ENCODE measurements around the gene LRRC71. TPM values are rescaled to one million over a fixed set of nuclear protein-coding genes. Genes with fewer than 3 reads are reported as not detected.

LRRC71 gene
- total and polyA plus RNA-seq, 2 of the 4 experiments (the other 2 are of a cell fraction) = 0.50 TPM; not detected in 1

DNA sequence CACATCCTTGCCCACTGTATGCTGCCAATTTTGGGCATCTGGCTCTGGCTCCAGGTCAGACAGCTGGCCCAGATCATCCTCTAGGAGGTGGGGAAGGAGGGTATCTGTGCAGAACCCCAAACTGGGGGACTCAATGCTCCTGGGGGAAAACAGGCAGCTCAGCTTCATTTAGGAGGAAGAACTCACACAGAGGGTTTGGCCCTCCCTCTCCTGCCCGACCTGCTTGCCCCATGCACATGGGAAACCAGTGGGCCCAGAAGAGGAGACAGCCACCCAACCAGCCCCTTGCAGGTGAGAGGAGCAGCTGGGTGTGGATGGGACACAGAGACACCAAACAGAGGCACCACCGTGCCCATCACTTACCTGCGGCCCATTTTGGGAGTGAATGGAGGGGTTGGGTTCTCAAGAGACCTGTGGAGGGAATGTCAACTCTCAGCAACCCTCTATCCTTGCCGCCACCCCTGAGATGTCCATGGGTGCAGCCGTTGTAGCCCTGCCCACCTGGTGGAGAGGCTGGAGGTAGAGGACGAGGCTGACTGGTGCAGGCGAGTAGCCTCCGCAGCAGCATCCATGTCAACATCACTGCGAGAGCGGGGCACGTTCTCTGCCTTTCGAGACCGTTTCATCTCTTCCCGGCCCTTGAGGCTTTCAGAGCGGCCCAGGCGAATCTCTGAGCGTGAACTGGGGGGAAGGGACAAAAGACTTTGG, 27.5 kb downstream of the LRRC71 start:
- Histone ChIP-seq H3K9me1 (ENCODE audit: insufficient read depth, low read length) (peaks cover 23% of the 10 kb centered on the region), H2BK120ac (ENCODE audit: low read depth, low read length) (no peak overlapping the region), H3K4me1 (ENCODE audit: control insufficient read depth, insufficient read depth, low read length) (no peaks in the 10 kb centered on the region), H3K27me3 (ENCODE audit: control insufficient read depth, insufficient read depth, low read length) (no peaks in the 10 kb centered on the region), H2BK15ac (ENCODE audit: low read depth, low read length) (no peak overlapping the region), H2AK5ac (ENCODE audit: low read depth, low read length) (no peak overlapping the region), H3K18ac (ENCODE audit: low read depth, low read length) (no peak overlapping the region), H4K5ac (ENCODE audit: low read depth, low read length) (no peak overlapping the region), H2BK5ac (ENCODE audit: low read depth, low read length, poor library complexity, severe bottlenecking) (no peak overlapping the region), H3K14ac (replicated peaks; ENCODE audit: low read depth, low read length) (no peak overlapping the region), H3K79me1 (ENCODE audit: low read depth in 1 of 2, low read length in 2 of 2) (no peaks in the 10 kb centered on the region), H3K23ac (ENCODE audit: low read depth, low read length) (no peak overlapping the region), H2AFZ (replicated peaks; ENCODE audit: low read length, poor library complexity) (no peak overlapping the region), H4K8ac (ENCODE audit: low read depth in 2 of 2, low read length in 2 of 2) (no peak overlapping the region), H4K91ac (ENCODE audit: insufficient read depth, low read depth, low read length) (no peak overlapping the region), H3K56ac (ENCODE audit: extremely low read depth, insufficient read depth, low read length) (no peak overlapping the region), H2BK20ac (ENCODE audit: low read depth, low read length) (no peak overlapping the region), H2AK9ac (replicated peaks; ENCODE audit: low read depth, low read length, poor library complexity) (no peak overlapping the region), H4K20me1 (ENCODE audit: insufficient read depth, low read length) (no peaks in the 10 kb centered on the region; the same call in 1 of the 2 replicates), H3K9me3 (ENCODE audit: control insufficient read depth, insufficient read depth, low read length) (no peaks in the 10 kb centered on the region), H3K27ac (ENCODE audit: insufficient read depth, low read length) (no peak overlapping the region), H3K4me3 (ENCODE audit: insufficient read depth, low read depth, low read length) (no peak overlapping the region), H3K4me2 (ENCODE audit: low read depth, low read length) (no peak overlapping the region), H3K9ac (ENCODE audit: low read depth, low read length) (no peak overlapping the region), H3K4ac (ENCODE audit: low read depth, low read length) (no peak overlapping the region), H3K36me3 (ENCODE audit: control insufficient read depth, insufficient read depth, low read length) (peaks cover 69% of the 10 kb centered on the region)
- CTCF ChIA-PET = interaction anchor here (0.6 to 1.1 kb wide), 3 partner anchors 10 to 127 kb away, joined by 3 read pairs; no protein-coding TSS in a partner anchor
- TF ChIP-seq, protein P1, sequence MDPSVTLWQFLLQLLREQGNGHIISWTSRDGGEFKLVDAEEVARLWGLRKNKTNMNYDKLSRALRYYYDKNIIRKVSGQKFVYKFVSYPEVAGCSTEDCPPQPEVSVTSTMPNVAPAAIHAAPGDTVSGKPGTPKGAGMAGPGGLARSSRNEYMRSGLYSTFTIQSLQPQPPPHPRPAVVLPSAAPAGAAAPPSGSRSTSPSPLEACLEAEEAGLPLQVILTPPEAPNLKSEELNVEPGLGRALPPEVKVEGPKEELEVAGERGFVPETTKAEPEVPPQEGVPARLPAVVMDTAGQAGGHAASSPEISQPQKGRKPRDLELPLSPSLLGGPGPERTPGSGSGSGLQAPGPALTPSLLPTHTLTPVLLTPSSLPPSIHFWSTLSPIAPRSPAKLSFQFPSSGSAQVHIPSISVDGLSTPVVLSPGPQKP (IDR thresholded peaks at IDR 0.05; ENCODE audit: borderline replicate concordance, low read depth, low read length) = no peak
- TF ChIP-seq, protein P2, sequence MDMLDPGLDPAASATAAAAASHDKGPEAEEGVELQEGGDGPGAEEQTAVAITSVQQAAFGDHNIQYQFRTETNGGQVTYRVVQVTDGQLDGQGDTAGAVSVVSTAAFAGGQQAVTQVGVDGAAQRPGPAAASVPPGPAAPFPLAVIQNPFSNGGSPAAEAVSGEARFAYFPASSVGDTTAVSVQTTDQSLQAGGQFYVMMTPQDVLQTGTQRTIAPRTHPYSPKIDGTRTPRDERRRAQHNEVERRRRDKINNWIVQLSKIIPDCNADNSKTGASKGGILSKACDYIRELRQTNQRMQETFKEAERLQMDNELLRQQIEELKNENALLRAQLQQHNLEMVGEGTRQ (IDR thresholded peaks at IDR 0.05; ENCODE audit: low read depth, low read length) = no peak
- TF ChIP-seq CEBPB (IDR thresholded peaks at IDR 0.05; ENCODE audit: low read depth, low read length) (no peak), MXI1 (IDR thresholded peaks at IDR 0.05; ENCODE audit: borderline replicate concordance, low read depth, low read length) (no peak), NFE2L2 (IDR thresholded peaks at IDR 0.05; ENCODE audit: low read depth, low read length) (no peak), MAZ (IDR thresholded peaks at IDR 0.05; ENCODE audit: borderline replicate concordance, low read depth, low read length) (no peak), CHD1 (IDR thresholded peaks at IDR 0.05; ENCODE audit: low read depth, low read length) (no peak), BHLHE40 (IDR thresholded peaks at IDR 0.05; ENCODE audit: low read depth, low read length) (no peak), FOS (IDR thresholded peaks at IDR 0.05; ENCODE audit: low read depth, low read length) (no peak), SMC3 (IDR thresholded peaks at IDR 0.05; ENCODE audit: low read depth, low read length) (no peak), POLR2A (IDR thresholded peaks at IDR 0.05; ENCODE audit: low read depth, low read length) (no peak), RAD21 (IDR thresholded peaks at IDR 0.05; ENCODE audit: low read length) (no peak)
- TF ChIP-seq, protein P3, sequence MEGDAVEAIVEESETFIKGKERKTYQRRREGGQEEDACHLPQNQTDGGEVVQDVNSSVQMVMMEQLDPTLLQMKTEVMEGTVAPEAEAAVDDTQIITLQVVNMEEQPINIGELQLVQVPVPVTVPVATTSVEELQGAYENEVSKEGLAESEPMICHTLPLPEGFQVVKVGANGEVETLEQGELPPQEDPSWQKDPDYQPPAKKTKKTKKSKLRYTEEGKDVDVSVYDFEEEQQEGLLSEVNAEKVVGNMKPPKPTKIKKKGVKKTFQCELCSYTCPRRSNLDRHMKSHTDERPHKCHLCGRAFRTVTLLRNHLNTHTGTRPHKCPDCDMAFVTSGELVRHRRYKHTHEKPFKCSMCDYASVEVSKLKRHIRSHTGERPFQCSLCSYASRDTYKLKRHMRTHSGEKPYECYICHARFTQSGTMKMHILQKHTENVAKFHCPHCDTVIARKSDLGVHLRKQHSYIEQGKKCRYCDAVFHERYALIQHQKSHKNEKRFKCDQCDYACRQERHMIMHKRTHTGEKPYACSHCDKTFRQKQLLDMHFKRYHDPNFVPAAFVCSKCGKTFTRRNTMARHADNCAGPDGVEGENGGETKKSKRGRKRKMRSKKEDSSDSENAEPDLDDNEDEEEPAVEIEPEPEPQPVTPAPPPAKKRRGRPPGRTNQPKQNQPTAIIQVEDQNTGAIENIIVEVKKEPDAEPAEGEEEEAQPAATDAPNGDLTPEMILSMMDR (conservative IDR thresholded peaks at IDR 0.05; ENCODE audit: low read depth, low read length) = no peak
- POLR2A ChIA-PET (ENCODE audit: unreplicated experiment) = no interaction called here
- no TSS peak for BruUV-seq (replicated peaks)
- in situ Hi-C loops (cut with MboI; ENCODE audit: low sequenced_read_pairs) (no loop called here), intact Hi-C loops (cut with micrococcal nuclease) (no loop called here), dilution Hi-C loops (cut with HindIII; ENCODE audit: low sequenced_read_pairs, unreplicated experiment) (no loop called here)
- DNase-seq = no peak
- WGBS, 2 experiments (ENCODE audit: extremely low coverage in 2 of 2, insufficient read length in 1 of 2) = 100% methylated on average over 9 of the region's 17 CpGs; no CpG with 5 or more reads in 1 of the 2 experiments
- ATAC-seq (ENCODE audit: low read depth) = no peak

Data from IMR-90 (cell line).